Lung (tissue), 12 donors: Measurements from ENCODE around the gene CDC42SE1. TPM values are rescaled to one million over a fixed set of nuclear protein-coding genes. Genes with fewer than 3 reads are reported as not detected.

Source experiments
- ATAC-seq: fragments of 200-7000 bp; cut with Tn5 transposase; one replicate; pipeline ENCODE4 v1.9.1; 2020; ENCODE audit warnings: moderate number of reproducible peaks; ENCODE audit not compliant: insufficient read depth, low FRiP score
- DNase-seq, 3 donors: peaks; one replicate each; pipeline ENCODE4 v3.0.0-alpha.2; 2013 to 2017
- H3K27ac ChIP-seq, 2 donors: one replicate each; pipeline ENCODE4 v1.5.1; 2013; ENCODE audit warnings: mild to moderate bottlenecking in 2 of 2, moderate library complexity in 2 of 2, control low read depth in 1 of 2, inconsistent platforms in 1 of 2, low read depth in 1 of 2, low read length in 1 of 2
- H3K27me3 ChIP-seq, 3 donors: one replicate each; pipeline ENCODE4 v1.5.1; 2013; ENCODE audit warnings: low read length in 2 of 3; ENCODE audit not compliant: control insufficient read depth in 3 of 3, insufficient read depth in 3 of 3
- H3K36me3 ChIP-seq, 4 donors: one replicate each; pipeline ENCODE4 v1.5.1; 2013; ENCODE audit warnings: low read length in 4 of 4, mild to moderate bottlenecking in 1 of 4, moderate library complexity in 1 of 4; ENCODE audit not compliant: control insufficient read depth in 4 of 4, insufficient read depth in 4 of 4
- H3K4me1 ChIP-seq, 5 donors: one replicate each; pipeline ENCODE4 v1.5.1; 2013; ENCODE audit warnings: low read length in 5 of 5, mild to moderate bottlenecking in 2 of 5, moderate library complexity in 1 of 5; ENCODE audit not compliant: control insufficient read depth in 5 of 5, insufficient read depth in 5 of 5
- H3K4me3 ChIP-seq: one replicate; pipeline ENCODE4 v1.5.1; 2013; ENCODE audit warnings: mild to moderate bottlenecking, control low read depth, moderate library complexity
- H3K9ac ChIP-seq, 2 donors: one replicate each; pipeline ENCODE4 v1.5.1; 2013; ENCODE audit warnings: low read length in 2 of 2, control low read depth in 1 of 2; ENCODE audit not compliant: insufficient read depth in 1 of 2
- H3K9me3 ChIP-seq, 4 donors: one replicate each; pipeline ENCODE4 v1.5.1; 2013; ENCODE audit warnings: low read length in 3 of 4, mild to moderate bottlenecking in 1 of 4, moderate library complexity in 1 of 4; ENCODE audit not compliant: control insufficient read depth in 4 of 4, insufficient read depth in 3 of 4
- CTCF ChIP-seq: IDR thresholded peaks from 2 replicates; pipeline ENCODE4 v1.5.1; 2012; ENCODE audit warnings: mild to moderate bottlenecking; ENCODE audit errors: control extremely low read depth, extremely low read depth
- WGBS, 2 donors: extraction: QIAGEN DNeasy Blood & Tissue Kit; methylation state at CpG; one replicate each; pipeline ENCODE4 v1.1.7; 2013; 5-methylcytosine and 5-hydroxymethylcytosine counted together
- polyA plus RNA-seq, 2 donors: library from polyadenylated mRNA; stranded (reverse); fragments of 200-250 nt; gene quantifications; one replicate each; pipeline ENCODE4 v1.2.1, GENCODE V29; 2013
- total RNA-seq, 2 donors: library from RNA; depleted of rRNA in 1 of 2; stranded (reverse); fragments of >200 nt in 1 of 2; gene quantifications; one replicate each; pipeline ENCODE4 v1.2.1, GENCODE V29; 2014 to 2021
- donor health status: control.
- donor health status: control.
- donor health status: Bipolar disorder and iron deficiency.
- donor health status: healthy.
- donor health status: DM: yes; HTN: yes; CAD: no.

The CDC42SE1 gene
- total and polyA plus RNA-seq, 4 donors, result 38.4 to 147 (median 95.5) TPM

GRCh38 chr1:151024540-151025146, 34.8 kb downstream of the CDC42SE1 start:
- TF ChIP-seq CTCF, result peak; percentile 85
- no peaks in the 10 kb centered on the region for H3K9me3 ChIP-seq
- H3K27me3 ChIP-seq, result no peaks in the 10 kb centered on the region
- H3K4me1 ChIP-seq, result peaks cover 0 to 3% (median 0%) of the 10 kb centered on the region in 5 donors
- H3K4me3 ChIP-seq, result no peak overlapping the region
- WGBS, 2 donors, result 16 to 20% methylated on average over 6 of the region's 6 CpGs
- H3K36me3 ChIP-seq, result peaks cover 3 to 28% (median 16%) of the 10 kb centered on the region in 4 donors
- H3K27ac ChIP-seq, result peak overlapping the region; percentile 13 to 81
- no peak overlapping the region for H3K9ac ChIP-seq
- ATAC-seq (peak; percentile 53), DNase-seq (peak; percentile 67 to 72 (median 71))

GRCh38 chr1:151013518-151013917, 45.9 kb downstream of the CDC42SE1 start:
- peaks cover 2 to 27% (median 10%) of the 10 kb centered on the region in 5 donors for H3K4me1 ChIP-seq
- H3K4me3 ChIP-seq, result no peak overlapping the region
- H3K9me3 ChIP-seq, result no peaks in the 10 kb centered on the region
- WGBS, 2 donors, result 51 to 74% methylated on average over 2 of the region's 2 CpGs
- peaks cover 0 to 9% (median 7%) of the 10 kb centered on the region in 4 donors for H3K36me3 ChIP-seq
- peak overlapping the region in 1 of 2 donors; percentile 27 for H3K9ac ChIP-seq
- peak overlapping the region; percentile 4 to 88 for H3K27ac ChIP-seq
- no peak for TF ChIP-seq CTCF
- ATAC-seq (peak; percentile 48), DNase-seq (peak; percentile 82 to 96 (median 92))
- H3K27me3 ChIP-seq, result no peaks in the 10 kb centered on the region

- peak overlapping the region; percentile 62 to 88 for H3K27ac ChIP-seq
- H3K9me3 ChIP-seq, result no peaks in the 10 kb centered on the region
- H3K27me3 ChIP-seq, result no peaks in the 10 kb centered on the region
- no peak for DNase-seq
- H3K36me3 ChIP-seq, result peaks cover 0 to 4% (median 3%) of the 10 kb centered on the region in 4 donors
- 84 to 91% methylated on average over 14 of the region's 14 CpGs for WGBS, 2 donors
- H3K9ac ChIP-seq, result peak overlapping the region in 1 of 2 donors; percentile 42
- peaks cover 2 to 29% (median 10%) of the 10 kb centered on the region in 5 donors for H3K4me1 ChIP-seq
- ATAC-seq, result no peak
- no peak for TF ChIP-seq CTCF
- no peak overlapping the region for H3K4me3 ChIP-seq
These were observed 46.5 kb downstream of the CDC42SE1 start for GRCh38 chr1:151012684-151013471.
